Activated CD4-positive, alpha-beta T cell treated with anti-CD3 and anti-CD28 coated beads, Interleukin-2, amount 10 ng/mL, durations not matched to agents 7 days and 5 days (primary cell): ENCODE data around the gene PMEPA1. TPM values are rescaled to one million over a fixed set of nuclear protein-coding genes. Genes with fewer than 3 reads are reported as not detected.

ENCODE experiments used
- CTCF ChIA-PET: fragments of 350-600 bp; sonication (Branson Sonifier 250); formaldehyde crosslinking; loops from one replicate; lab custom pipeline; 2021; ENCODE audit warnings: antibody characterized with exemption; lab: Charles Lee
- POLR2A ChIA-PET: fragments of 350-600 bp; sonication (Branson Sonifier 250); formaldehyde crosslinking; loops from one replicate; lab custom pipeline; 2021; ENCODE audit warnings: antibody characterized with exemption; lab: Charles Lee
- DNase-seq: peaks from one replicate; pipeline ENCODE4 v3.0.0-alpha.2; 2020
- H3K27ac Mint-ChIP-seq: one replicate; pipeline ENCODE4 v1.8.0; 2021; ENCODE audit warnings: mild to moderate bottlenecking, moderate library complexity, mixed read lengths
- H3K27me3 Mint-ChIP-seq: one replicate; pipeline ENCODE4 v1.8.0; 2021; ENCODE audit warnings: mixed read lengths
- H3K36me3 Mint-ChIP-seq: one replicate; pipeline ENCODE4 v1.8.0; 2021; ENCODE audit warnings: low read depth, mixed read lengths
- H3K4me1 Mint-ChIP-seq: one replicate; pipeline ENCODE4 v1.8.0; 2021; ENCODE audit warnings: mixed read lengths
- H3K4me3 Mint-ChIP-seq: one replicate; pipeline ENCODE4 v1.8.0; 2021; ENCODE audit warnings: mild to moderate bottlenecking, moderate library complexity, mixed read lengths
- H3K9me3 Mint-ChIP-seq: one replicate; pipeline ENCODE4 v1.8.0; 2021; ENCODE audit warnings: mixed read lengths
- total RNA-seq, 2 experiments: library from RNA; stranded (reverse); gene quantifications; one replicate each; pipeline ENCODE4 v1.2.3, GENCODE V29; 2021

Gene PMEPA1
- total RNA-seq, 2 experiments from 2014 or later, result 0.72 to 1.1 TPM

GRCh38 chr20:57695940-57696339, 13.9 kb downstream of the PMEPA1 start:
- CTCF ChIA-PET, result interaction anchor here (1.6 to 1.9 kb wide), 2 partner anchors 24 to 42 kb away, joined by 4 read pairs; no protein-coding TSS in a partner anchor
- POLR2A ChIA-PET, result no interaction called here
- Mint-ChIP-seq H3K36me3 (no peaks in the 10 kb centered on the region), H3K4me3 (no peak overlapping the region), H3K9me3 (no peaks in the 10 kb centered on the region), H3K27ac (no peak overlapping the region), H3K27me3 (peaks cover 2% of the 10 kb centered on the region), H3K4me1 (peaks cover 13% of the 10 kb centered on the region)
- no peak for DNase-seq

DNA sequence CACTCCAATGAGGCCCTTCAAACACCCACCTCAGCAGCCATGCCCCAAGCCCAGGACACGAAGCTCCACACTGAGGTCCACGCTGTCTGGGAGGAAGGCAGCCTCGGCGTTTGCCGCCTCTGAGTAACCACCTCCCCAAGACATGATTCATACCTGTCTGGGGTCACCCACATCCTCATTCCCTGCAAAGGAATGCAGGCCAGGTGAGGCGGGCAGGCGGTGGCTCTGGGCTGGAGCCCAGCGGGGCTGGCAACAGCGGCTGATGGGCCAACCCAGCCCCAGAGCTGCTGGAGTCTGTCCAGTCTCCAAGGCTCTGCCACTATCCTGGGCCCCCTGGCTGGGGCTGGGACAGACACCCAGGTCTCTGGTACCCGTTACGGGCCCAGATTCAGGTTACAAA, 14.8 kb downstream of the PMEPA1 start:
- Mint-ChIP-seq H3K9me3 (no peaks in the 10 kb centered on the region), H3K36me3 (no peaks in the 10 kb centered on the region), H3K27me3 (no peaks in the 10 kb centered on the region), H3K4me3 (no peak overlapping the region), H3K27ac (no peak overlapping the region), H3K4me1 (peaks cover 13% of the 10 kb centered on the region)
- ChIA-PET POLR2A (no interaction called here), CTCF (interaction anchor here (1.9 kb wide), 1 partner anchor 41 kb away, joined by 4 read pairs; no protein-coding TSS in a partner anchor)
- DNase-seq, result no peak

DNA sequence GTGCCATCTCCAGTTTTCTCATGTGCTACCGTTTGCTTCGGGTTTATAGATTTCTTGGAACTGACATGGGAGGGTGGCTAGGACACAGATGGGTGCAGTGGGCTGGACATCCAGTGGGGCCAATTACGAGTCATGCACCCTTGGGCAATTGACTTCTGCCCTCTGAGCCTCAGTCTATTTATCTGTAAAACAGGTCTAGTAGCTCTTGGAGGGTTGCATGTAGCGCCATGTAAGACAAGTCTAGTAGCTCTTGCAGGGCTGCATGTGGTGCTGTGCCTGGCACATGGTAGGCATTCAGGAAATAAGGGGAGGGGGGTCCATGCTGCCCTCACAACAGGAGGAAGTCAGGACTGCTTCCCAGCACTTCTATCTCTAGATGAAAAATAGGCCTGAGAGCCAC, 15.3 kb downstream of the PMEPA1 start:
- H3K27ac Mint-ChIP-seq, result no peak overlapping the region
- H3K4me1 Mint-ChIP-seq, result peaks cover 13% of the 10 kb centered on the region
- no peak overlapping the region for H3K4me3 Mint-ChIP-seq
- H3K9me3 Mint-ChIP-seq, result no peaks in the 10 kb centered on the region
- H3K27me3 Mint-ChIP-seq, result no peaks in the 10 kb centered on the region
- ChIA-PET CTCF (no interaction called here), POLR2A (no interaction called here)
- no peaks in the 10 kb centered on the region for H3K36me3 Mint-ChIP-seq
- DNase-seq, result no peak

- H3K27me3 Mint-ChIP-seq, result no peaks in the 10 kb centered on the region
- no peaks in the 10 kb centered on the region for H3K36me3 Mint-ChIP-seq
- no peak for DNase-seq
- no peak overlapping the region for H3K27ac Mint-ChIP-seq
- ChIA-PET POLR2A (no interaction called here), CTCF (no interaction called here)
- H3K4me3 Mint-ChIP-seq, result no peak overlapping the region
- no peaks in the 10 kb centered on the region for H3K9me3 Mint-ChIP-seq
- peaks cover 9% of the 10 kb centered on the region for H3K4me1 Mint-ChIP-seq
Observed at GRCh38 chr20:57693670-57694329, 16.0 kb downstream of the PMEPA1 start.

DNA sequence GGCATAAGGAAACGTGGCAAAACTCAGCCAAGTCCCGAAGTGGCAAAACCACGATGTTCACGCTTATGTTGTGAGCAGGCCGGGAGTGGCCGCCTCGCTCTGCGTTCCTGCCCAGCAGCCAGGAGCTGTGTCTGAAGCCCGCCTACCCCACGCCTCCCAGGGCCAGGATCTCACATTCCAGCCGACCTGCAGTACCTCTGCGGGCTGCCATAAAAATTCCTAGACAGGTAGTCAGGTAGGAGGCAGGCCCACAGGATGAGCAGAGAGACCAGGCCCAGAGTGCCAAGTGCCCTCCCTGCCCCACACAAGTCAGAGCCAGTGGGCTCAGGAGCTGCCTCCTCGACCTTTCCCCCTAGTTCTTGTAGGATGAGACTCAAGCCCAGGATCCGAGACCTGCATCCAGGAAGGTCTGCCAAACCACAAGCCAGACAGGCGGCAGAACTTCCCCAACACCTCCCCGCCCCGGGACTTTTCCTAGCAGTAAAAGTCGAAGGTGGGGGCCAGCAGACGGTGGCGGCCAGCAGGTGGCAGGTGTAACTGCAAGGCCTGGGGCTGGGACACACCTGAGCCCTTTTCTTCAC, 16.7 kb downstream of the PMEPA1 start:
- ChIA-PET POLR2A (no interaction called here), CTCF (no interaction called here)
- no peaks in the 10 kb centered on the region for H3K9me3 Mint-ChIP-seq
- H3K36me3 Mint-ChIP-seq, result no peaks in the 10 kb centered on the region
- H3K4me1 Mint-ChIP-seq, result peaks cover 2% of the 10 kb centered on the region
- H3K4me3 Mint-ChIP-seq, result no peak overlapping the region
- no peak for DNase-seq
- H3K27ac Mint-ChIP-seq, result no peak overlapping the region
- no peaks in the 10 kb centered on the region for H3K27me3 Mint-ChIP-seq

GRCh38 chr20:57692393-57692792, 17.4 kb downstream of the PMEPA1 start:
- no peaks in the 10 kb centered on the region for H3K36me3 Mint-ChIP-seq

GRCh38 chr20:57691699-57692098, 18.1 kb downstream of the PMEPA1 start:
- no peak for DNase-seq
- no peaks in the 10 kb centered on the region for H3K9me3 Mint-ChIP-seq
- ChIA-PET CTCF (interaction anchor here (0.5 kb wide), 1 partner anchor 545 kb away, joined by 3 read pairs; no protein-coding TSS in a partner anchor), POLR2A (no interaction called here)
- no peak overlapping the region for H3K27ac Mint-ChIP-seq
- H3K4me3 Mint-ChIP-seq, result no peak overlapping the region
- H3K36me3 Mint-ChIP-seq, result no peaks in the 10 kb centered on the region
- H3K4me1 Mint-ChIP-seq, result no peaks in the 10 kb centered on the region
- no peaks in the 10 kb centered on the region for H3K27me3 Mint-ChIP-seq

More at GRCh38 chr20:57692393-57692792, 17.4 kb downstream of the PMEPA1 start:
- Mint-ChIP-seq H3K4me1 (no peaks in the 10 kb centered on the region), H3K9me3 (no peaks in the 10 kb centered on the region), H3K27ac (no peak overlapping the region), H3K27me3 (no peaks in the 10 kb centered on the region), H3K4me3 (no peak overlapping the region)
- DNase-seq, result no peak
- CTCF ChIA-PET, result interaction anchor here (0.5 kb wide), 1 partner anchor 544 kb away, joined by 3 read pairs; no protein-coding TSS in a partner anchor
- POLR2A ChIA-PET, result no interaction called here

DNA sequence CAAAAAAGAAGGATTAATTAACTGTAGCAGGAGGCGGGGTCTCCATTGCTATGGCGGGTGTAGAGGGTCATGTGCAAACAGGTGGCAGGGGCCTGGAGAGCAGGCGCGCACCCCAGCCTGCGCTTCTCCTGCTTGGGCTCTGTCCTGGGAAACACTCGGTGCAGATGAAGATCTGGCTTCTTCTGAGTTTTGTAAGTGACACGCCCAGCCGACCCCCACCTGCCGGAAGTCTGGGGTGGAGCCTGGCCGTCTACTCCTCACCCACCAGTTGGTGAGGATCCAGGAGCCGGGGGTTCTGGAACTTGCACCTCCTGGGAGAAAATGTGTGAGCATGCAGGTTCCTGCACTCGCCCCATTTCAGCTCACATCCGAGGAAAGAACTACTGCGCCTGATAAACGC, 19.3 kb downstream of the PMEPA1 start:
- no peak overlapping the region for H3K27ac Mint-ChIP-seq
- H3K4me1 Mint-ChIP-seq, result no peaks in the 10 kb centered on the region
- CTCF ChIA-PET, result no interaction called here
- DNase-seq, result no peak
- H3K4me3 Mint-ChIP-seq, result no peak overlapping the region
- H3K9me3 Mint-ChIP-seq, result no peaks in the 10 kb centered on the region
- no peaks in the 10 kb centered on the region for H3K27me3 Mint-ChIP-seq
- H3K36me3 Mint-ChIP-seq, result no peaks in the 10 kb centered on the region
- POLR2A ChIA-PET, result no interaction called here

- Mint-ChIP-seq H3K27me3 (no peaks in the 10 kb centered on the region), H3K9me3 (no peaks in the 10 kb centered on the region), H3K27ac (no peak overlapping the region), H3K4me1 (no peaks in the 10 kb centered on the region), H3K36me3 (no peaks in the 10 kb centered on the region), H3K4me3 (no peak overlapping the region)
- DNase-seq, result no peak
- POLR2A ChIA-PET, result no interaction called here
- CTCF ChIA-PET, result interaction anchor here (0.9 kb wide), 1 partner anchor 15 kb away, joined by 3 read pairs; no protein-coding TSS in a partner anchor
Observed at GRCh38 chr20:57689745-57690481, 19.9 kb downstream of the PMEPA1 start.

DNA sequence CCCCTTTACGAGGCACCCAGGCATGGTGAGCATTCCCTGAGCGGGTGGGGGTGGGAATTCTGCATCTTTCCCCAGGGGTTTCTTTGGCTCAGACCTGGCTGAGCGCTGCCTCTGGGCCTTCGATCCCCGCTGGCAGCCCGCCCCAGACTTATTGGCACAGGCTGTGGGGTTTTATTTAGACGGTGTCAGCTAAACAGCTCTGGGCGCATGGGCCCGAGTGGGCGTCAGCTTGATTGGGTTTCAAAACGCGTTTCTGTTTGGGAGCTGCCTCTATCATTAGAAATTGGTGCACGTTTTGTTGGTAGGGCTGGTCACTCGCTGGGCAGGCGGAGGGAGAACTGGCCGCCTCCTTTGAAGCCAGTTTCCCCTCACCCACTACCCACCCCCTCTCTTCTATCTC, 21.0 kb downstream of the PMEPA1 start:
- Mint-ChIP-seq H3K36me3 (no peaks in the 10 kb centered on the region), H3K4me3 (no peak overlapping the region), H3K27ac (no peak overlapping the region), H3K27me3 (no peaks in the 10 kb centered on the region), H3K9me3 (no peaks in the 10 kb centered on the region), H3K4me1 (no peaks in the 10 kb centered on the region)
- POLR2A ChIA-PET, result no interaction called here
- CTCF ChIA-PET, result interaction anchor here (0.9 kb wide), 1 partner anchor 16 kb away, joined by 3 read pairs; no protein-coding TSS in a partner anchor
- no peak for DNase-seq

DNA sequence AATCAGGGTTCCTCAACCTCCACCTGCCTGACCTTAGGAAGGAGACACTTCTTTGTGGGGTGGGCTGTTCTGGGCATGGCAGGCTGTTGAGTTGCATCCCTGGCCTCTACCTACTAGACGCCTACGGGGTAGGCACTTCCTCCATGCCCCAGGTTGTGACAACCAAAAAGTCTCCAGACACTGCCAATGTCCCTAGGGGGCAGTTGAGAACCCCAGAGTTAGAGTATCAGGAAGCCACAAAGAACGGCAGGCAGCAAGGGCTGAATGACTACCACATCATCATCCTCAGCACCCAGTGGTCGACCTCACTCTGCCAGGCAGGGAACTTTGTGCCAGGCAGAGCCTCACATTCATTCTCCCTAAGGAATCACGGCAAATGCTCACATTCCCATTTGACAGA, 21.5 kb downstream of the PMEPA1 start:
- Mint-ChIP-seq H3K27ac (no peak overlapping the region), H3K4me1 (no peaks in the 10 kb centered on the region), H3K36me3 (no peaks in the 10 kb centered on the region), H3K4me3 (no peak overlapping the region), H3K27me3 (no peaks in the 10 kb centered on the region), H3K9me3 (no peaks in the 10 kb centered on the region)
- DNase-seq, result no peak
- ChIA-PET CTCF (no interaction called here), POLR2A (no interaction called here)

DNA sequence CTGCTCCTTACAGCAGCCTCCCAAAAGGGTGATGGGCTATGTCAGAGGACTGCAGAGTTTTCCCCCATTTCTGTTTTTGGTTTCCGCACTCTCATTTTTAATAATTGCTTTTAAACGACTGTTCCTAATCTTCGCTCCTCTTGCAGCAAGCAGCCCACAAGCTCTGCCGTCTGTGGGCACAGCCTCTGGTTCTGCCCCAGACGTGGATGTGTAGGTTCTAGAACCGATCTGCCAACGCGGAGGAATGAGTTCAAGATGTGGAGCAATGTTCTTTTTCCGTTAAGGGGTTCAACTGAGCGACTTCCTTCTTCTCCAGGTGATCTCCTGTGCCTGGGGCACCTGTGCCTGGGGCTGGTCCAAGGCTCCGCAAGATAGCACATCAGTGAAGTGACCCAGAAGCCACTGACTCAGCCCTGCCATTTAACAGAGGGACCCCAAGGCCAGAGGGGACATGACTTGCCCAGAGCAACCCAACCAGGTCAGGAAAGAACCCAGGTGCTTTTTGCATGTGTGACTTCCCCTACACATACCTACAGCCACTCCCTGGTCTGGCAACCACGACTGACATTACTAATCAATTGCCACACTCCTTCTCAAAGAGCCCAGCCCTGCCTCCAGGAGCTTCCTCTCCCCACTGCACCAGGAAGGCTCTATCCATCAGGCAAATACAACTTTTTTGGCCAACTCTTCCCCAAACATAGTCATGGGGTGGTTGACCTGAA, 22.7 kb downstream of the PMEPA1 start:
- no peak for DNase-seq
- CTCF ChIA-PET, result no interaction called here
- POLR2A ChIA-PET, result no interaction called here
- Mint-ChIP-seq H3K9me3 (no peaks in the 10 kb centered on the region), H3K36me3 (no peaks in the 10 kb centered on the region), H3K4me3 (no peak overlapping the region), H3K4me1 (no peaks in the 10 kb centered on the region), H3K27ac (no peak overlapping the region), H3K27me3 (no peaks in the 10 kb centered on the region)
